Choroid plexus epithelial cell (primary cell): ENCODE results near the gene JCAD.
A peak's percentile ranks its signal among the peaks of the same experiment; 100 is the strongest.

Source experiments
- DNase-seq: peaks from one replicate; pipeline ENCODE4 v3.0.0-alpha.2; 2010; ENCODE audit warnings: low read depth
- H3K4me3 ChIP-seq: 2 replicates; pipeline ENCODE4 v1.5.1; 2011; ENCODE audit warnings: low read depth, mild to moderate bottlenecking, control low read depth, low read length, moderate library complexity
- TF ChIP-seq, protein P1 (sequence below): conservative IDR thresholded peaks from 2 replicates; pipeline ENCODE4 v1.5.1; 2011; ENCODE audit warnings: low read depth, mild to moderate bottlenecking, control low read depth, inconsistent platforms, low read length, moderate library complexity

The JCAD gene

DNA sequence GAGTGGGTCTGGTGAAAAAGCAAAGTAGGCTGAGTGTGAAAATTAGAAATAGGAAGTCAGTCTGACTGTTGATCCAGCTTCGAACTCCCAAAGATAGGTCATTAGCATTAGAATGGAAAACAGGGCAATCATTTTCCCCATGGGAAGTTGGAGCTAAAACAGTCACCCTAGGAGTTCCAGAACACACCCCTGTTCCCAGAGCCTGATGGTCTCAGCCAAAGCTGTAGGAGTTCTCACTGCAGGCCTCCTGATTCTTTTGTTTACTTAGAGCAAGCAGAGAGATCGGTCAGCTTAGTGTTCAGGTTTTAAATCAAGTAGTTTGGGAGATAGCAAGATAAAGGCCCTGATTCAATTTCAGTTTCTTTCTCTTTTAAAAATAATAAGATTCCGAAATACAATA, 28.8 kb upstream of the JCAD start:
- no peak overlapping the region for H3K4me3 ChIP-seq
- TF ChIP-seq, protein P1, sequence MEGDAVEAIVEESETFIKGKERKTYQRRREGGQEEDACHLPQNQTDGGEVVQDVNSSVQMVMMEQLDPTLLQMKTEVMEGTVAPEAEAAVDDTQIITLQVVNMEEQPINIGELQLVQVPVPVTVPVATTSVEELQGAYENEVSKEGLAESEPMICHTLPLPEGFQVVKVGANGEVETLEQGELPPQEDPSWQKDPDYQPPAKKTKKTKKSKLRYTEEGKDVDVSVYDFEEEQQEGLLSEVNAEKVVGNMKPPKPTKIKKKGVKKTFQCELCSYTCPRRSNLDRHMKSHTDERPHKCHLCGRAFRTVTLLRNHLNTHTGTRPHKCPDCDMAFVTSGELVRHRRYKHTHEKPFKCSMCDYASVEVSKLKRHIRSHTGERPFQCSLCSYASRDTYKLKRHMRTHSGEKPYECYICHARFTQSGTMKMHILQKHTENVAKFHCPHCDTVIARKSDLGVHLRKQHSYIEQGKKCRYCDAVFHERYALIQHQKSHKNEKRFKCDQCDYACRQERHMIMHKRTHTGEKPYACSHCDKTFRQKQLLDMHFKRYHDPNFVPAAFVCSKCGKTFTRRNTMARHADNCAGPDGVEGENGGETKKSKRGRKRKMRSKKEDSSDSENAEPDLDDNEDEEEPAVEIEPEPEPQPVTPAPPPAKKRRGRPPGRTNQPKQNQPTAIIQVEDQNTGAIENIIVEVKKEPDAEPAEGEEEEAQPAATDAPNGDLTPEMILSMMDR, result no peak
- DNase-seq, result peak; percentile 44

DNA sequence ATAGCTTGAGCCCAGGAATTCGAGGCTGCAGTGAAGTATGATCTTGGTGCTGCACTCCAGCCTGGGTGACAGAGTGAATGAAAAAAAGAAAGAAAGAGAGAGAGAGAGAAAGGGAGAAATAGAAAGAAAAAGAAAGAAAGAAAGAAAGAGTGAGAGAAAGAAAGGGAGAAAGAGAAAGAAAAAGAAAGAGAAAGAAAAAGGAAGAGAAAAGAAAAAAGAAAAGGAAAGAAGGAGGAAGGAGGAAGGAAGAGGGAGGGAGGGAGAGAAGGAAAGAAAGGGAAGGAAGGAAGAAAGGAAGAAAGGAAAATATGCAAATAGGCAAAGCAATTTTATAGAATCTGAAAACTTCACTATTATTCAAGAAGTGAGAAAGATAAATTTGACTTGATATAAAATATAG, 24.5 kb upstream of the JCAD start:
- TF ChIP-seq, protein P1, result no peak
- no peak for DNase-seq
- no peak overlapping the region for H3K4me3 ChIP-seq

DNA sequence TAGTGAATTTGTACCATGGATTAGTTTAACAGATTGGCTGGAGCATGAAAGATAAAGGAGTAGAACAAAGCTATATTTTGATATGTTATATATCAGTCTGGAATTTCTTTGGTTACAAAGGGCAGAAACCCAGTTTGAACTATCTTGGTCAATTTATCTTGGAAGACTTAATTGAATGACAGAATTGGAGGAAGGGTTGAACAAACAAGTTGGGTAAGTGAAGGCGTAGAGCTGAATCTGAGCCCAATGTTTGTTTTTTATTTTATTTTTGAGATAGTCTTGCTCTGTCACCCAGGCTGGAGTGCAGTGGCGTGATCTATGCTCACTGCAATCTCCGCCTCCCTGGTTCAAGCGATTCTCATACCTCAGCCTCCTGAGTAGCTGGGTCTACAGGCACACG, 21.8 kb upstream of the JCAD start:
- TF ChIP-seq, protein P1, result no peak
- H3K4me3 ChIP-seq, result no peak overlapping the region
- no peak for DNase-seq

DNA sequence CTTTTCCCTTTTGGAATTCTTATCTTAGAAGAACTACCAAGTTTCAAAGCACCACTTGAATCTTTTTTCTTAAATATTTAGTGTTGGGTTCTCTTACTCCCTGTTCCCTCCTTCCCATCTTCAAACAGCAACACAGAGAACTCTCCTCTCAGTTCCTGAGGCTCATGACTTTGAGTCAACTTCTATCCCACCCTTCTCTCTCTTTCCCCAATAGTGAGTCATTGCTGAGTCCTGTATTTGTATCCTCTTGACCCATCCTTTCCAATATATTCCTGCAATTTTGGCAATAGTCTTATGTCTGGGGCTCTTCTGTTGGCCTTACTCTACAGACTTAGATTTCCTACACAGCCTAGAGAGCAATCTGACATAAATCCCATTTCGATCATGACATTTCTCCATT, 20.8 kb upstream of the JCAD start:
- TF ChIP-seq, protein P1, result no peak
- DNase-seq, result no peak
- H3K4me3 ChIP-seq, result no peak overlapping the region

DNA sequence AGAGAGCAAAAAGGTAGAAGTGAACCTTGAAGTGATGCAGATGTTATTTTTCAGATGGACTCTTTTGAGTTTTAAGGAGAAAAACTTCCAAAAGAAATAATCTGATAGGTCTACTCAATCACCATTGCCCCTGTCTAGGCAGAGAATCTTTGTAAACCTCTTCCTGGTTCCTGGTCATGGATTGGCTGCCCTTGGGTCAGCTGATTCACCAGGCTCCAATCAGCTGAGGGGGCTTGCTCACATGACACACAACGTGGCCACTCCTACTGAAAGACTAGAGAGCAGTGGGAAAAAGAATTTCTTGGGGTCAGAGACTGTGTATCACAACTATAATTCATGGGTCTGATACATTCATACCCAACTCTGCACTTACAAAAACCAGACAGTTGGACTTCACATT, 20.0 kb upstream of the JCAD start:
- TF ChIP-seq, protein P1, result no peak
- DNase-seq, result no peak
- no peak overlapping the region for H3K4me3 ChIP-seq

DNA sequence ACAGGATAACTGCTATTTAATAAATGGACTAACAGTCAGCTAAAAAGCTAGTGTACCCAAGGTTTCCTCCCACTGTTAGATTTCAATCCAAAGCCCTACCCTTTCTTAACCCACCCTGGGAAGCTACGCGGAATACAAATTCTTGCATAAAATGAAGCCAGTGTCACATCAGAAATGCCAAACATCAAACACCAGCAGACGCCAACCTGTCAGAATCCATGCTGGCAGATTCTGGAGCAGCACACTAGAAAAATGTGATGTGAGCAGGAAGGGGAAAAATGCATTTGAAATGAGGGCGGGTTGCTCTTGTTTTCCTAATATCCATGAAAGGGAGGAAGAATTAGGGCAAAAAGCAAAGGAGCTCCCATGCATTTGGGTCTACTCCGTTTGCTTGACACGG, 16.1 kb upstream of the JCAD start:
- no peak overlapping the region for H3K4me3 ChIP-seq
- TF ChIP-seq, protein P1, result no peak

DNA sequence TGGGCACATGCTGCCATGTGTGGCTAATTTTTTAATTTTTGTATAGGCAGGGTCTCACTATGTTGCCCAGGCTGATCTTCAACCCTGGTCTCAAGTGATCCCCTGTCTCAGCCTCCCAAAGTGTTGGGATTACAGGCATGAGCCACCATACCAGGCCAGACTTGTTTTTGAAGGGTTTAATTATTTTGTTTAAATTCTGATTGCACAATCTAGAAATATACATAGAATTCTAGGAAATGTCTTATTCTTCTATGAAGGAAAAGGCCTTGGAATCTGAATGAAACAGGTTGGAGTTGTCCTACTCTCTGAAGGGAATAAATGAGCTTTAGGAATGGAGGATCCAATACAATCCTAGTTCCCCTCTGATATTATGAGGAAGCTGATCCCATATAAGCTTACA, 15.5 kb upstream of the JCAD start:
- no peak for DNase-seq
- TF ChIP-seq, protein P1, result no peak
- no peak overlapping the region for H3K4me3 ChIP-seq

More for the DNA sequence above, 16.1 kb upstream of the JCAD start:
- DNase-seq, result no peak
